ENCODE measurements around the gene EYA4. TPM values are rescaled to one million over a fixed set of nuclear protein-coding genes. Genes with fewer than 3 reads are reported as not detected.

The EYA4 gene
- 20.2 TPM for total RNA-seq
- long read RNA-seq, partial matches to known transcripts, result 10 of 14 reads
- long read RNA-seq, other reads (novel, unspliced or antisense), result 4 of 14 reads

GRCh38 chr6:133241086-133241900 lies at the start of gene EYA4:
TSS of gene EYA4 (plus strand) at chr6:133241357. CDS start at chr6:133274781, 33,424 bp downstream.
- intact Hi-C loops (cut with micrococcal nuclease), result no loop called here
- ATAC-seq (peak; percentile 74), DNase-seq (peak; percentile 76)

DNA sequence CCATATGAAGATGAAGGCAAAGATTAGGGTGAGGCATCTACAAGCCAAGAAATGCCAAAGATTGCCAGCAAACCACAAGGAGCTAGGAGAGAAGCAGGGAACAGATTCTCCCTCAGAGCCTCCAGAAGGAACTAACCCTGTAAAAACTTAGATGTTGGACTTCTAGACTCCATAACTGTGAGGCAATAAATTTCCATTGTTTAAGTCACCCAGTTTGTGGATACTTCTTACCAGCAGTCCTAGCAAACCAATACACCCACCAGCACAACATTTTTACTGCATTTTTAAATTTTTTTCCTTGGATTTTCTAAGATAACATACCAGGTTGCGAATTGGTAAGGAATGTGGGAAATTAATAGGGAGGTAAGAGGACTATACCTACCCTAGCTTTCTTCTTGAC lies 47.8 kb upstream of the EYA4 start:
- intact Hi-C loops (cut with micrococcal nuclease), result no loop called here
- DNase-seq, result no peak
- no peak for ATAC-seq

DNA sequence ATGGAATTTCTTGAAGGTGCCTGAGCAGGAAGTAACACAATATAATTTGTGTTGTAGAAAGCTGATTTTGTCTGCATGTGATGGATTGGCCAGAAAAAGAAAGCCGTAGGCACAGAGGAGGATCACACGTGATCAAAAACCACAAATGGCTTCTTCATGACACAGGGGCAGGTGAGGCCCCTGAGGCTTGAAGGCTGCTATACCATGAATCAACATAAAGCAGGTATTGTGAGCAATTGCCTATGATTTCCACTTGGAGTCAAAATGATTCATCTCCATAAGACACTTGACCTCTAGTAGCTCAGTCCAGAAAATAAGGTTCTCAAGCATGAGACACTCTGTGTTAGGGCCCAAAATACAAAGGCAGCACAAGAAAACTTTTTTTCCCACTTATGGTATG lies 42.4 kb upstream of the EYA4 start:
- DNase-seq (no peak), ATAC-seq (no peak)
- intact Hi-C loops (cut with micrococcal nuclease), result no loop called here

- intact Hi-C loops (cut with micrococcal nuclease), result no loop called here
- ATAC-seq, result no peak
- DNase-seq, result no peak
Measured at GRCh38 chr6:133201231-133201630, 39.9 kb upstream of the EYA4 start.

DNA sequence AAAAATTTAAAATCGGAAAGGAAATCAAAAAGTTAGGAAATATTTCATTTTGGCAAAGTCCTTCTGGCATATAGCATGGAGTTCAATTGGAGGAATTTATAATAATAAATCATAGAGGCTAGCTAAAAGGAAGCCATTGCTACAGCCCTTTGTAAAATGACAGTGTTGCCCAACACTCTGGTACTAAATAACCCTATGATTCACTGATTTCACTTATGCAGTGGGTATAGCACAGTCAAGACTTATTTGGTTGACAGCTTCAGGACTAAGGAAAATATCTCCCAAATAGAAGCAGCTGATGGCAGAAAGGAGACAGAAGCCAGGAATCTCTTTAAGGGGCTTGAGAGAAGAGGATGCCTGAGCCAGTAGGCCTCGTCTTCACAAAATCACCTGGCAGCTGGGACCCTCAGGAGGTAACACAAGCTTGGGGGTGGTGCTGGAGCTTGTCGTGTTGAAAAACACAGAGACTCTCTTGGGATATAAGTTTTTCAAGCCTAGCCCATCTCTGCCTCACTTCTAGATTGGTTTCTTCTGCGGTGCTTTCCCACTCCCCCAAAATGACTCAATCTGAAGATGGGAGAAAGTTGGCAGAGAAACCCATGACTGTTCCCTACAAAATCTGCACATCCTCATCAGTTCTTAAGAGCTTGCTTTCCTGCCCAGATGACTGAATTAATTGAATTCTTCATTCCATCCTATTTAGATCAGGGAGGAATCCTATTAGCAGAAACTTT lies 38.4 kb upstream of the EYA4 start:
- intact Hi-C loops (cut with micrococcal nuclease), result no loop called here
- DNase-seq, result no peak
- ATAC-seq, result no peak

- intact Hi-C loops (cut with micrococcal nuclease), result no loop called here
- DNase-seq (no peak), ATAC-seq (no peak)
Measured at GRCh38 chr6:133203344-133203697, 37.8 kb upstream of the EYA4 start.

DNA sequence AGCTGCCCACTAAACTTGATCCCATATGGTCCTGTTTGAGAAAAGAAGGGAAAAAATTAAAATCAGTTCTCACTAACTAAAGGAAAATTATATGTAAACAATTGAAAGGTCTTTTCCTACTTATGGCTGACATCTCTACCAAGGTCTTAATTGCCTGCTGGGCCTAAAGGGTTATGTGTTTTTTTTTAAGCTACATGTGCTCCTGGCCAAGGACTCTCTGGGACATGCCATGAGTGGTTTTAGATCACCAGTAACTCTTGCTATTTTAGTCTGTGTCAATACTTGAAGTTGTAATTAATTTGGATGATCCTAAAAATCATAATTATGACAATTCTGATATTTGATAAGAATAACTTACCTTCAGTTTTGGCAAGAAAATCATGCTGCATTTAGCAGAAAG lies 35.9 kb upstream of the EYA4 start:
- ATAC-seq (peak; percentile 73), DNase-seq (no peak)
- intact Hi-C loops (cut with micrococcal nuclease), result no loop called here

- DNase-seq, result no peak
- intact Hi-C loops (cut with micrococcal nuclease), result no loop called here
- ATAC-seq, result no peak
Measured at GRCh38 chr6:133206942-133207341, 34.2 kb upstream of the EYA4 start.

DNA sequence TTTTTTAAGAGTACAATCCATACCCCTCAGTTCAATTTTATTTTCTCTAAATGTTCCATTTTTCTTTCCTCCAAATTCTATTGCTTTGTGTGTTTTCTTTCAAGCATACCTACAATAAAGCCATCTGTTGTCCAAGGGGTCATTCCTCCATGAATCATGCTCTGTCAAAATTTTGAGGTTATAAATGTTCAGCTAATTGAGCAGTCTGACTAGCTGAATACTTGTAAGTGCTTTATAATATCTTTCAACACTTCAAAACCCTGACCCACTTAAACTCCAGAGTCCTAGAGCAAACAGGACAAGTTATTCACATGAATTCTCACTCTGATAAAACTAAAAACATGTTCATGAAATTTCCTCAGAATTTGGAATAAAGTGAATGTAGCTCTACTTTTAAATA lies 33.4 kb upstream of the EYA4 start:
- no peak for ATAC-seq
- intact Hi-C loops (cut with micrococcal nuclease), result no loop called here
- no peak for DNase-seq

DNA sequence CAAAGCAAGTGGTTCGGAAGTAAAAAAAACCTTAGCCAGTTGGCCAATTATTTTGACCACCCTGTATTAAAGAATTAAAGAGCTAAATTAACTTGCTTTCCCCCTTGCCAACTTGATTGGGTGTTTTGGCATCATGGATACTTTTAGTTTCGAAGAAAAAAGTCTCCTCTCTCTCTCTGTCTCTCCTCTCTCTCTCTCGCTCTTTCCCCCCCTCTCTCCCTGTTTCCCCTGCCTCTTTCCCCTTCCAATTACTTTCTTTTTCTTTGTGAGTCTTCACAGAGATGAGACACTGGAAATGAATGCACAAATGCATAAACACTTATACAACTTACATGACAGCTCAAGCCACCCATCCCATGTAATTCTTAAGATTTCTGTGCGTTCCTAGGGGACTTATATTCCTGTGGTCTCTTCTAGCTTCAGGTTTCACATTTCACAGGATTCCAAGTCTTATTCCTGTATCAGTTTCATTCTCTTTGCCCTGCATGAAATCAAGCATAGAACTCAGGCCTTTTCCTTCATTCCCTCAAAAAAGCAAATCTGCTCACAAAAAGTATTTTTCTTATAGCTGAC lies 32.9 kb upstream of the EYA4 start:
- ATAC-seq, result no peak
- DNase-seq, result no peak
- intact Hi-C loops (cut with micrococcal nuclease), result no loop called here

DNA sequence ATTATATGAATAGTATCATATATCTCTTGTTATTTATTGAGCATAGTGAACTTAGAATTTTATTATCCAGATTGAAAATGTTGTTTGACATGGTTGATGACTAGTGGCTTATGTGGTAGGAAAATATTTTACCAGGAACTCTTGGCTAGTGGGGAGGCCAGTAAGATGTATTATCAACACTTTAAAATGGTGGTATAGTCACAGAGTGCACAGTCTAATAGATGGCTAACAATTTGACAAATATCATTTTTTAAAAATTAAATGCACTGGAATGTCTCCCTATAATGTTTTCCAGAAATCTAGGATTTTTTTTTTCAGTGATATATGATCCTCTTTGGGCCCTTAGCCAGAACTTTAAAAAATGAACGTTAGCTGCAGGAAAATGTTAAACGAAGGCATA lies 26.9 kb upstream of the EYA4 start:
- no peak for ATAC-seq
- intact Hi-C loops (cut with micrococcal nuclease), result no loop called here
- no peak for DNase-seq

DNA sequence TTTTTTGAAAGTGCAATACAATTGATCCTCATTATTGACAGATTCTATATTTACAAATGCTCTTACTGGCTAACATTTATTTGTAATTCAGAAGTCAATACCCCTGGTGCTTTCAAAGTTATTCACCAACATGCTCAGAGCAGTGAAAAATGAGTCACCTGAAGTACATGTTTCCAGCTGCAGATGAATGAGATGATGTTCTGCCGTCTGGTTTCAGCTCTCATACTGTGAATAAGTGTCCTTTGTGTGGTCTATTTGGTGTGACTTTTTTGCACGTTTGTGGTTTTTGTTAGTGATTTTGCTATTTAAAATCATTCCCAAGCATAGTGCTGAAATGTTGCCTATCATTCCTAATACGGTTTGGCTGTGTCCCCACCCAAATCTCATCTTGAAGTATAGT lies 22.3 kb upstream of the EYA4 start:
- intact Hi-C loops (cut with micrococcal nuclease), result no loop called here
- ATAC-seq (no peak), DNase-seq (no peak)

DNA sequence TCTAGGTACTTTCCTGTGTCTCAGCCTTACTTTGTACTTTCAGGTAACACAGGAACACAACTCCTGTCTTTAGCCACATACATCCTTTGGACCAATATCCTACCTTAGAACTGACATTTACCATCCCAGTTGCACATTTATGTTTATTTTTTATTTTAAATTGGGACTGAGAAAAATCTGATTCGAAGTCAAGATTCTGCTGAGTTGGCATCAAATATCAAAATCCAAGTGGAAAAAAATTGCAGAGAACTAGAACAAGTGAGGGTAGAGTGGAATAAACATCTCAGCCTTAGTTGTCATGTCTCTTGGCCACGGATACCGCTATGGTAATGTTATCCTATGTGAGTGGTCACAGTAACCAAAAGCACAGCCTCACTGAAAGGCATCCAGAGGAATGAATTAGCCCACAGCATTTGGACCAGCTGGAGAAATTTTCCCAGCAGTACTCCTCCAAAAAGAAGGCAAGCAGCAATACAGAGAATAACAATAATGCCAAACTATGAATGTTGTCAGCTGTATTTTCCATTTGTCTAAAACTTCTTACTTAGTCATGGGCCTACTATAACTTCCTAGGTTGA lies 17.6 kb upstream of the EYA4 start:
- no peak for ATAC-seq
- no peak for DNase-seq
- intact Hi-C loops (cut with micrococcal nuclease), result no loop called here

DNA sequence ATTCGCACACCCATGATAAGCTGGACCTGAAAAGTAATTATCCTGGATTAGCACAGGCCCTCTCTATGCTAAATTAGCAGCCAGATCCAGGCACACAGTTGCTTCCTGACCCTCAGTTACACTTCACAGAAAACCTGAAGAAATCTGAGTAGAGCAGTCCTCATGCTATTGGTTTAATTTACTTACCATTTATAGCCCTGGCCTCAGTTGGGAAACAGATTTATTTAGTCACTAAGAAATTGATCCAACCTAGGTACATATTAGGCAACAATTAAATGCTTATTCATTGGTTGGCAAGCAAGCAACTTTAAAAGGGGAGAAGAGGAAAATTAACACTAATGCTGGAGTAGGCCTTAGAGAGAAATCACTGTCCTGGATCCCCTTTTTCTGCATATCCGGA lies 15.6 kb upstream of the EYA4 start:
- DNase-seq, result no peak
- ATAC-seq, result no peak
- intact Hi-C loops (cut with micrococcal nuclease), result no loop called here

GRCh38 chr6:133227344-133227743 lies 13.8 kb upstream of the EYA4 start:
- intact Hi-C loops (cut with micrococcal nuclease), result no loop called here
- ATAC-seq, result no peak
- no peak for DNase-seq

GRCh38 chr6:133230052-133230451 lies 11.1 kb upstream of the EYA4 start:
- DNase-seq (no peak), ATAC-seq (no peak)
- intact Hi-C loops (cut with micrococcal nuclease), result no loop called here

GRCh38 chr6:133235221-133235620 lies 5.9 kb upstream of the EYA4 start:
- DNase-seq, result no peak
- no peak for ATAC-seq
- intact Hi-C loops (cut with micrococcal nuclease), result no loop called here

GRCh38 chr6:133236932-133237331 lies 4.2 kb upstream of the EYA4 start:
- no peak for ATAC-seq
- no peak for DNase-seq
- intact Hi-C loops (cut with micrococcal nuclease), result no loop called here

DNA sequence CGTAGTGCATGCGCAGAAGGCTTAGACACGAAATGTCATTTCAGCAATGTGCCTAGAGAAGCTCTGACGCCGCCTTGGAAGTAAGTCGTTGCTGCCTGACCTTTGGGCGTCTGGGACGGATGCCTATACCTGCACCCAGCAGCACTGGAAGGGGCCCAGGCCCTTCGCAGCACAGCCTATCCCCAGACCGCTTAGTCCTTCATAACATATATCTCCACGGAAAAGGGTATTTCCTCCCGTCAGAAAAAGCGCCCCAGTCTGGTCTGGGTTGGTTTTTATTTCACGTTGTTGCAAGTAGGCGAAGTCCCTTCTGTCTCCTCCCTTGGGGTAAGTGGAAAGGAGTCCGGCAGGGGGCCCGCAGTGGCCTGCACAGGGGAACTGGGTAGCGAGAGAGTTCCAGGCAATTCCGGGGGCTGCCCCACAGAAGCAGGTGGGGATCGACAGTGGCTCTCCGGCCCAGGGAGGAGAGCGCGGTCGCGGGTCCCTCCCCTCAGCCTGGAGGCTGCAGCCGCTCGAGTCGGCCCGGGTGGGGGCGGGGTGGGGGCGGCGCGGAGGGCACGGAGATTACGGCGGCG lies 559 bp upstream of the EYA4 start:
- intact Hi-C loops (cut with micrococcal nuclease), result no loop called here
- peak; percentile 78 for ATAC-seq
- DNase-seq, result peak; percentile 68

Data from left ventricle myocardium superior (tissue), 1 donor.